HG03280 (cell line): Measurements from ENCODE around the gene GRB7.
"Not testable (repeated sequence)": the region's sequence is repeated elsewhere in the genome, so short reads cannot be mapped to it uniquely, and the experiment has no call there.

Source experiments
- ATAC-seq: cut with Tn5 transposase; IDR thresholded peaks from one replicate; pipeline ENCODE4 v1.9.1; 2021; ENCODE audit warnings: mild to moderate bottlenecking, moderate library complexity; ENCODE audit not compliant: unreplicated experiment

Gene GRB7

GRCh38 chr17:39737760-39738567, at the start of gene GRB7:
Gene GRB7 (plus strand): TSS chr17:39737938. CDS start chr17:39742302, 4,364 bp downstream.
- ATAC-seq = no peak

- ATAC-seq = no peak
Measured at GRCh38 chr17:39688475-39688835, 49.3 kb upstream of the GRB7 start.

- ATAC-seq = no peak
Measured at GRCh38 chr17:39688945-39689344, 48.8 kb upstream of the GRB7 start.

- no peak for ATAC-seq
Measured at GRCh38 chr17:39694593-39694992, 43.1 kb upstream of the GRB7 start.

GRCh38 chr17:39695089-39695474, 42.7 kb upstream of the GRB7 start:
- ATAC-seq = no peak

- no peak for ATAC-seq
Measured at GRCh38 chr17:39696731-39697130, 41.0 kb upstream of the GRB7 start.

- ATAC-seq = no peak
Measured at GRCh38 chr17:39697961-39698360, 39.8 kb upstream of the GRB7 start.

- ATAC-seq = not testable (repeated sequence)
Measured at GRCh38 chr17:39699157-39699817, 38.5 kb upstream of the GRB7 start.

GRCh38 chr17:39699818-39700147, 38.0 kb upstream of the GRB7 start, which contains the start of gene ERBB2:
Gene ERBB2 (plus strand): TSS chr17:39700064. CDS start chr17:39700239, 175 bp downstream.
- no peak for ATAC-seq

GRCh38 chr17:39700148-39700987, 37.4 kb upstream of the GRB7 start:
- no peak for ATAC-seq

- ATAC-seq = no peak
Measured at GRCh38 chr17:39701012-39701783, 36.5 kb upstream of the GRB7 start.

- no peak for ATAC-seq
Measured at GRCh38 chr17:39701784-39702422, 35.8 kb upstream of the GRB7 start.

GRCh38 chr17:39702901-39703893, 34.5 kb upstream of the GRB7 start:
- ATAC-seq = no peak

- ATAC-seq = no peak
Measured at GRCh38 chr17:39703913-39704312, 33.8 kb upstream of the GRB7 start.

- no peak for ATAC-seq
Measured at GRCh38 chr17:39704821-39705551, 32.8 kb upstream of the GRB7 start.

- ATAC-seq = no peak
Measured at GRCh38 chr17:39705786-39706348, 31.9 kb upstream of the GRB7 start.

- no peak for ATAC-seq
Measured at GRCh38 chr17:39706383-39706782, 31.4 kb upstream of the GRB7 start.

- no peak for ATAC-seq
Measured at GRCh38 chr17:39706921-39707337, 30.8 kb upstream of the GRB7 start.
